ENCODE results near the gene ABHD17C.

DNA sequence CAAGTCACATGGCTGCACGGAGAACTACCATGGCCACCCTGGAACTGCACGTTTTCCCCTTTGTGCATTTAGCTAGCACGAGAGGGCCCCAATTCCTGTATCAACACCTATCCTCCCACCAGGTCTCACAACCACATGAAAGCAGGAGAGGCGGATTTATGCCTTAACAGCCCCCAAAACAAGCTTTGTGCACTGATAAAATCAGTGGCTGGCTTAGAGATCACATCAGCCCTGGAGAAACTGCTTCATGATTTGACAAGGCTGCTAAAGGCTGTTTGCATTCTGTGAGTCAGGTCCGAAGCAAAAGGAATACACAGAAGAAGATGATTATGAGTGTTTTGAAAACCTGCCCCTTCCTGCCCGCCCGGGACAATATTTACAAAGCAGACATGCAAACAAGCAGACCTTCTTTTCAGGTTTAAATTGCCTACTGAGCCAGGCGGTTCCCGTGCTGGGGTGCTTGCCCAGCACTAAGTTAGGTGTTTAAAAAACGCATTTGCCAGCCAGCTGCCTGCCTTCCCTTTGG, 109.9 kb downstream of the ABHD17C start:
- TF ChIP-seq, protein P1, sequence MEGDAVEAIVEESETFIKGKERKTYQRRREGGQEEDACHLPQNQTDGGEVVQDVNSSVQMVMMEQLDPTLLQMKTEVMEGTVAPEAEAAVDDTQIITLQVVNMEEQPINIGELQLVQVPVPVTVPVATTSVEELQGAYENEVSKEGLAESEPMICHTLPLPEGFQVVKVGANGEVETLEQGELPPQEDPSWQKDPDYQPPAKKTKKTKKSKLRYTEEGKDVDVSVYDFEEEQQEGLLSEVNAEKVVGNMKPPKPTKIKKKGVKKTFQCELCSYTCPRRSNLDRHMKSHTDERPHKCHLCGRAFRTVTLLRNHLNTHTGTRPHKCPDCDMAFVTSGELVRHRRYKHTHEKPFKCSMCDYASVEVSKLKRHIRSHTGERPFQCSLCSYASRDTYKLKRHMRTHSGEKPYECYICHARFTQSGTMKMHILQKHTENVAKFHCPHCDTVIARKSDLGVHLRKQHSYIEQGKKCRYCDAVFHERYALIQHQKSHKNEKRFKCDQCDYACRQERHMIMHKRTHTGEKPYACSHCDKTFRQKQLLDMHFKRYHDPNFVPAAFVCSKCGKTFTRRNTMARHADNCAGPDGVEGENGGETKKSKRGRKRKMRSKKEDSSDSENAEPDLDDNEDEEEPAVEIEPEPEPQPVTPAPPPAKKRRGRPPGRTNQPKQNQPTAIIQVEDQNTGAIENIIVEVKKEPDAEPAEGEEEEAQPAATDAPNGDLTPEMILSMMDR (IDR thresholded peaks at IDR 0.05; ENCODE audit: insufficient read depth, low read length, poor library complexity, severe bottlenecking): no peak
- no peak for TF ChIP-seq EZH2phosphoT487 (conservative IDR thresholded peaks at IDR 0.05; ENCODE audit: low read length)

Measured in SU-DHL-6 (cell line).